ENCODE results near the gene INPP4B. TPM values are rescaled to one million over a fixed set of nuclear protein-coding genes. Genes with fewer than 3 reads are reported as not detected.

The INPP4B gene
- total and polyA plus RNA-seq, 3 donors from 2014 or later, result 23.2 to 64.5 (median 55.2) TPM

DNA sequence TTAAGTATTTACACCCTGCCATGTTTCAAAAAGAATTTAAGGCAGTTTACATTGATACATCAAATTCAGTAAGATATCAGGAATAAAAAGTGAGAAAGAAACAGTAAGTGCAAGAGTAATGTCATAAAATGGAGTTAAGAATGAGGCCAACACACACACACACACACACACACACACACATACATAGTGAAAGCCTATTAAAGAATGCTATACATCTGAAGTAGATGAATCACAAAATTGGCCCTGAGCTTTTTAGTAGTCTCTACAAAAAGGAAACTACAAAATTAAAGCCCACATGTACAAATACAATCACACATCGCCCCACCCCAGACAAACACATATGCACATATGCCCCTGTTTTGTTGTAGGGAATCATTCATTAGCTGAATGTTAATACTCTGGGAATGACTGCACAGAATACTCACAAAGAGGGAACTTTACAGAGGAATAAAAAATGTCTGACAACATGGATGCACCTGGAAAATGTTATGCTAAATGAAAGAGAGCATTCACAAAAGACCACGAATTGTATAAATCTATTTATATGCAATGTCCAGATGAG, 780.9 kb downstream of the INPP4B start:
- Histone ChIP-seq H3K27ac (no peak overlapping the region), H3K36me3 (ENCODE audit: low read depth, missing control alignments) (no peaks in the 10 kb centered on the region), H3K9me3 (no peaks in the 10 kb centered on the region), H3K4me3 (no peak overlapping the region), H3K4me1 (no peaks in the 10 kb centered on the region), H3K27me3 (no peaks in the 10 kb centered on the region)
- DNase-seq, result no peak
- TF ChIP-seq, protein P1, sequence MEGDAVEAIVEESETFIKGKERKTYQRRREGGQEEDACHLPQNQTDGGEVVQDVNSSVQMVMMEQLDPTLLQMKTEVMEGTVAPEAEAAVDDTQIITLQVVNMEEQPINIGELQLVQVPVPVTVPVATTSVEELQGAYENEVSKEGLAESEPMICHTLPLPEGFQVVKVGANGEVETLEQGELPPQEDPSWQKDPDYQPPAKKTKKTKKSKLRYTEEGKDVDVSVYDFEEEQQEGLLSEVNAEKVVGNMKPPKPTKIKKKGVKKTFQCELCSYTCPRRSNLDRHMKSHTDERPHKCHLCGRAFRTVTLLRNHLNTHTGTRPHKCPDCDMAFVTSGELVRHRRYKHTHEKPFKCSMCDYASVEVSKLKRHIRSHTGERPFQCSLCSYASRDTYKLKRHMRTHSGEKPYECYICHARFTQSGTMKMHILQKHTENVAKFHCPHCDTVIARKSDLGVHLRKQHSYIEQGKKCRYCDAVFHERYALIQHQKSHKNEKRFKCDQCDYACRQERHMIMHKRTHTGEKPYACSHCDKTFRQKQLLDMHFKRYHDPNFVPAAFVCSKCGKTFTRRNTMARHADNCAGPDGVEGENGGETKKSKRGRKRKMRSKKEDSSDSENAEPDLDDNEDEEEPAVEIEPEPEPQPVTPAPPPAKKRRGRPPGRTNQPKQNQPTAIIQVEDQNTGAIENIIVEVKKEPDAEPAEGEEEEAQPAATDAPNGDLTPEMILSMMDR (IDR thresholded peaks at IDR 0.05), result no peak
- TF ChIP-seq POLR2A (IDR thresholded peaks at IDR 0.05), result no peak
- 95 to 98% methylated on average over 2 of the region's 2 CpGs for WGBS, 2 donors
- intact Hi-C loops (cut with DNase I; ENCODE audit: low total_unique reads), result no loop called here

DNA sequence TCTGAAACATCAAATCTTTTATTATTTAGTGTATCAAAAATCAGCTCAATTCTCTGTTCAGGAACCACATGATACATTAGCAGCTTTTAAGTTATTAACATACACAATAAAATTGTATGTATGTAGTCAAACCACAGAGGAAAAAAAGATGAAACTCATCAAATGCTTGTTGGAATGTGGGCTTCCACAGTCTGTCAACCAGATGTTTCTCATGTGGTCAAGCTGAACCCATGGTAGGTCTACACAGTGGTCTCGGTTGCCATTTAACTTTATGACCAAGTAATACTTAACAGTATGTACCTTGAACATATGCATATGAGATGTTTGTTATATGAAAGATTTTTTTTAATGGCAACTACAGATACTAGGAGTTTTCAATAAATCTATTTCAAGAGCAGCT, 781.9 kb downstream of the INPP4B start:
- no peaks in the 10 kb centered on the region for H3K9me3 ChIP-seq
- TF ChIP-seq POLR2A (IDR thresholded peaks at IDR 0.05), result no peak
- TF ChIP-seq, protein P1 (IDR thresholded peaks at IDR 0.05), result no peak
- no peak overlapping the region for H3K27ac ChIP-seq
- no peak for DNase-seq
- 80 to 94% methylated on average over 1 of the region's 1 CpG for WGBS, 2 donors
- intact Hi-C loops (cut with DNase I; ENCODE audit: low total_unique reads), result no loop called here
- H3K36me3 ChIP-seq (ENCODE audit: low read depth, missing control alignments), result no peaks in the 10 kb centered on the region
- H3K27me3 ChIP-seq, result no peaks in the 10 kb centered on the region
- no peaks in the 10 kb centered on the region for H3K4me1 ChIP-seq
- no peak overlapping the region for H3K4me3 ChIP-seq

DNA sequence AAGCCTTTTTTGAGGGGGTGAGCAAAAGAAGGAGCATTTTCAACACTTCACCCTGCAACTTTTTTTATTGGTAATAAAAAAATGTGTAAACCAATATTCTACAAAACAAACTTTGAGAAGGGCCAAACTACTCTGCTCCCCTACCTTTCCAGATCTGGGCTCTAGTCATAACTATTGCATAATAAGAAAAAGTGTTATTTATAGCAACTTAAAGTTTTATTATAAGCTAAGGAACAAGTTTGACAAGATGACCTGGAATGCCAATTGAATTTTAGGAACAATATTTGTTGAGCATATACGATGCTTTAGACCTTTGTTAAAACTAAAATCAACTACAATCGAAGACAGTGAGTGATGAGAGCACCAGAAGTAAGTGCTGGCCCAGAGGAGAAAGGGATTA, 800.1 kb downstream of the INPP4B start:
- intact Hi-C loops (cut with DNase I; ENCODE audit: low total_unique reads), result no loop called here
- Histone ChIP-seq H3K9me3 (no peaks in the 10 kb centered on the region), H3K4me1 (no peaks in the 10 kb centered on the region), H3K36me3 (ENCODE audit: low read depth, missing control alignments) (no peaks in the 10 kb centered on the region), H3K27me3 (no peaks in the 10 kb centered on the region), H3K27ac (no peak overlapping the region), H3K4me3 (no peak overlapping the region)
- WGBS, 2 donors, result 91 to 95% methylated on average over 2 of the region's 2 CpGs
- no peak for DNase-seq
- TF ChIP-seq POLR2A (IDR thresholded peaks at IDR 0.05), result no peak
- TF ChIP-seq, protein P1 (IDR thresholded peaks at IDR 0.05), result no peak

DNA sequence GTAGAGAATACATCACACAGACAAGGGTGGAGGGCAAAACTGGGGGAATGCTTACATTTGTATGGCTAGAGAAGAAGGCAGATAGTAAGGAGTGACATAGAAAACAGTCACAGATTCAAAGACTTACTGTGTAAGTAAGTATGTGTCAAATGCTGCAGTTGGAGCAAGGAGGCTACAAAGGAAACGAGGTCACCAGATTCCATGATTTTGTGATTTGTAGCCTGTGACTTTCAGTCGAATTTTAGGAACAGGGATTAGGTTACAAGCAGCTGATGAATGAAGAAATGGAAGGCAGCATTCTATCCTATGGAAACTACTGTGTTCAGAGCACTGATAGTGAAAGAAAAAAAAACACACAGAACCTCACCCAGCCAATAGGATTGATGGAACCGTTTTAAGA, 801.8 kb downstream of the INPP4B start:
- no peak overlapping the region for H3K27ac ChIP-seq
- 47 to 51% methylated on average over 3 of the region's 3 CpGs for WGBS, 2 donors
- intact Hi-C loops (cut with DNase I; ENCODE audit: low total_unique reads), result no loop called here
- H3K36me3 ChIP-seq (ENCODE audit: low read depth, missing control alignments), result no peaks in the 10 kb centered on the region
- no peak for DNase-seq
- no peaks in the 10 kb centered on the region for H3K27me3 ChIP-seq
- no peaks in the 10 kb centered on the region for H3K4me1 ChIP-seq
- no peak overlapping the region for H3K4me3 ChIP-seq
- TF ChIP-seq POLR2A (IDR thresholded peaks at IDR 0.05), result no peak
- TF ChIP-seq, protein P1 (IDR thresholded peaks at IDR 0.05), result no peak
- H3K9me3 ChIP-seq, result no peaks in the 10 kb centered on the region

DNA sequence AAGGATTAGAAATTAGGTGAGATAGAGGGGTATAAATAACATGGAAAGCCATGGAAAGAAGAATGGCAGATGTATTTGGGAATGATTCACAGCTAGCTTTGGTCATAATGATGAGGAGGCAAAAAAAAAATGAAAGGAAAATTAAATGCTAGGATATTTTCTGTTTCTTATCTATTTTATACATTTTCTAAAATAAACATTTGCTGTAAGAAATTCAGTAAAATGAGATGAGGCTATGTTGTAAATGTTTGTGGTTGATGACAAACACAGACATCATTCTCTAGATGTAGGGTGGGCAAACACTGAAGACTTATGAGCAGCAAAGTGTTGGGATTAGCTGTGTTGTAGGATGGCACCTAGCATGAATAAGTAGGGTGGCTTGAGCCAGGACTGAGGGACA, 802.6 kb downstream of the INPP4B start:
- Histone ChIP-seq H3K4me3 (no peak overlapping the region), H3K27ac (no peak overlapping the region), H3K36me3 (ENCODE audit: low read depth, missing control alignments) (no peaks in the 10 kb centered on the region), H3K9me3 (no peaks in the 10 kb centered on the region), H3K27me3 (no peaks in the 10 kb centered on the region), H3K4me1 (no peaks in the 10 kb centered on the region)
- DNase-seq, result no peak
- no peak for TF ChIP-seq POLR2A (IDR thresholded peaks at IDR 0.05)
- TF ChIP-seq, protein P1 (IDR thresholded peaks at IDR 0.05), result no peak
- intact Hi-C loops (cut with DNase I; ENCODE audit: low total_unique reads), result no loop called here

Measured in testis (tissue), 3 donors.